ENCODE results near the gene SVIL. TPM values are rescaled to one million over a fixed set of nuclear protein-coding genes. Genes with fewer than 3 reads are reported as not detected.
"Not testable (repeated sequence)": the region's sequence is repeated elsewhere in the genome, so short reads cannot be mapped to it uniquely, and the experiment has no call there.

The SVIL gene
- polyA plus RNA-seq, 1 experiment = 47.9 TPM

DNA sequence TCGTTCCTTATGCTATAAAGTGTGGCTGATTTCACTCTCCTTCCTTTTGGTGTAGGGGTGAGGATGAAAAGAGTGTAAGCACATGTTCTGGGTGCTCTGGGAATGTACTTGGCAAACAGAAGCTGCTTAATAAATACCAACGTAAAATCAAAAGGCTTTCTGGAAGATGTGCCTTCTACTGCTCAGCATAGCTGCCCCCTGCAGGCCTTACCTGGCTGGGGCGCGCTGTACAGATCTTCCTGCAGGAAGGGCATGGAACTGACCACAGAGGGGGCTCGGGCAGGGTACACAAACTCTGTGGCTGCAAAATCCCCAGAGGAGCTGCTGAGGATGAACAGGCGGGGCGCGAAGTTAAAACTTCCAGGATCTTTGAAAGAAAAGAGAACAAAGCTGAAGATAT is 169.4 kb downstream of the SVIL start:
- Histone ChIP-seq H3K9me3 (ENCODE audit: control insufficient read depth, insufficient read depth, low read length) (peaks cover 8% of the 10 kb centered on the region), H3K27ac (ENCODE audit: low read depth, low read length) (peak overlapping the region; percentile 21), H3K4me3 (ENCODE audit: low read depth, low read length) (no peak overlapping the region), H3K27me3 (ENCODE audit: control insufficient read depth, insufficient read depth, low read length) (no peaks in the 10 kb centered on the region)
- TF ChIP-seq, protein P1, sequence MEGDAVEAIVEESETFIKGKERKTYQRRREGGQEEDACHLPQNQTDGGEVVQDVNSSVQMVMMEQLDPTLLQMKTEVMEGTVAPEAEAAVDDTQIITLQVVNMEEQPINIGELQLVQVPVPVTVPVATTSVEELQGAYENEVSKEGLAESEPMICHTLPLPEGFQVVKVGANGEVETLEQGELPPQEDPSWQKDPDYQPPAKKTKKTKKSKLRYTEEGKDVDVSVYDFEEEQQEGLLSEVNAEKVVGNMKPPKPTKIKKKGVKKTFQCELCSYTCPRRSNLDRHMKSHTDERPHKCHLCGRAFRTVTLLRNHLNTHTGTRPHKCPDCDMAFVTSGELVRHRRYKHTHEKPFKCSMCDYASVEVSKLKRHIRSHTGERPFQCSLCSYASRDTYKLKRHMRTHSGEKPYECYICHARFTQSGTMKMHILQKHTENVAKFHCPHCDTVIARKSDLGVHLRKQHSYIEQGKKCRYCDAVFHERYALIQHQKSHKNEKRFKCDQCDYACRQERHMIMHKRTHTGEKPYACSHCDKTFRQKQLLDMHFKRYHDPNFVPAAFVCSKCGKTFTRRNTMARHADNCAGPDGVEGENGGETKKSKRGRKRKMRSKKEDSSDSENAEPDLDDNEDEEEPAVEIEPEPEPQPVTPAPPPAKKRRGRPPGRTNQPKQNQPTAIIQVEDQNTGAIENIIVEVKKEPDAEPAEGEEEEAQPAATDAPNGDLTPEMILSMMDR (IDR thresholded peaks at IDR 0.05; ENCODE audit: low read depth, low read length) = no peak; the same call in 1 of the 2 replicates
- POLR2A ChIA-PET = no interaction called here
- CTCF ChIA-PET = interaction anchor here (0.6 kb wide), 1 partner anchor 10 kb away, joined by 3 read pairs; no protein-coding TSS in a partner anchor
- DNase-seq (ENCODE audit: low read depth, low spot score) = no peak

DNA sequence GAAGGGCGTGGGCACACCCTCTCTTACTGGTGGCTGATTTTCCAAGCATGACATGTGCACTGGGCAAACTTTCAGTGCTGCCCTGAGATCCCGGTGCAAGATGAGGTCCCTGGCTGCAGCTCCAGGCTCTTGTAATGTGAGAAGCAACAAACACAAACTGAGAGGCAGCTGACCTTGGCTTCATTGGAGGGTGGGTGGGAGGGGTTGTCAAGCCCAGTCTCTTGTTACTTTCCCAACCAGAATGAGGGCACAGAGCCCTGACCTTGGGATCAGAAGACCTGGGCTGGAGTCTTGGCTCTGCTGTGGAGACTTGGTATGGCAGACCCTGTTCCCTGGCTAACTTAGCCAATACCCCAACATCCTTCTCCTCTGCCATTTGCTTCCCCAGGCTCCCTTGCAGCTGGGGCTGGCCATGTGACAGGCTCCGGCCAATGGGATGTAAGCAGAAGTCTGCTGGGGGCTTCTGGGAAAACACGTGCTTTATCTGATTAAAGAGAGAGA is 170.1 kb downstream of the SVIL start:
- CTCF ChIA-PET; POLR2A ChIA-PET; DNase-seq (ENCODE audit: low read depth, low spot score); H3K4me3 ChIP-seq (ENCODE audit: low read depth, low read length); H3K27ac ChIP-seq (ENCODE audit: low read depth, low read length); H3K27me3 ChIP-seq (ENCODE audit: control insufficient read depth, insufficient read depth, low read length): not testable (repeated sequence)
- H3K9me3 ChIP-seq (ENCODE audit: control insufficient read depth, insufficient read depth, low read length) = peaks cover 11% of the 10 kb centered on the region

DNA sequence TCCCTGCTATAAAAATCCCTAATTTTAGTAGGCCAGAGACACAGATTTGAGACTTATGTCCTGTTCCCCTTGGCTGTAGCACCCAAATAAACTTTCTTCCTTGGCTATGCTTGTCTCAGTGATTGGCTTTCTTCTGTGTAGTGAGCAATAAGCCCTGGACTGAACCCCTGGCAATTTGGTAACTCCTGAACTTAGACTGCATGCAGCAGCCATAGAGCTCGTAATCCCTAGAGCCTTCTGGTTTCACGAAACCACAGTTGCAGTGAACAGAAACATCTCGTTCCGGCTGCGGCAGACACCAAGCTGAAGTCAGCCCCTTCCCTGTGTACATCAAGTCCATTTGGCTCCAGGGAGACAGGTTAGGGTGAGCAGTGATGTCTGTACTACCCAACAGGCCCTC is 173.7 kb downstream of the SVIL start:
- POLR2A ChIA-PET = no interaction called here
- TF ChIP-seq, protein P1 (IDR thresholded peaks at IDR 0.05; ENCODE audit: low read depth, low read length) = no peak
- peaks cover 11% of the 10 kb centered on the region for H3K9me3 ChIP-seq (ENCODE audit: control insufficient read depth, insufficient read depth, low read length)
- H3K4me3 ChIP-seq (ENCODE audit: low read depth, low read length) = no peak overlapping the region
- H3K27me3 ChIP-seq (ENCODE audit: control insufficient read depth, insufficient read depth, low read length) = no peaks in the 10 kb centered on the region
- no peak for DNase-seq (ENCODE audit: low read depth, low spot score)
- CTCF ChIA-PET = no interaction called here
- no peak overlapping the region for H3K27ac ChIP-seq (ENCODE audit: low read depth, low read length)

DNA sequence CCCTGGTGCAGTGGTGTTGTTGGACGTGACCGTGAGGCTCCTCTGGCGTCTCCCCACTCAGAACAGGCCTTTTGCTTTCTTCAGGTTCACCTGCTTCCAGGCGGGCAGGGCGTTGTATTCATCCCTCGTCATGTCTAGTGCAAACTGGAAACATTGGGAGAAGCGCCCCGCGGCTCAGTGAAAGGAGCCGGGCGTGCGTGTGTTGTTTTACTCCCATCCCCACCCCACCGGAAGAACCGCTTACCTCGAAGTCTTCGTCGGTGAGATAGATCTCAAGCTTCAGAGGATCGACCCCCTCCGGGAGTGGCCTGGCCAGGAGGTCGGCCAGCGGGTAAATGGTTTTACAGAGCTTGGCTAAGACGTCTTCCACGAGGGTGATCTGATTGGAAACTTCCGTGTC is 176.6 kb downstream of the SVIL start:
- DNase-seq (ENCODE audit: low read depth, low spot score); H3K27me3 ChIP-seq (ENCODE audit: control insufficient read depth, insufficient read depth, low read length); H3K27ac ChIP-seq (ENCODE audit: low read depth, low read length); POLR2A ChIA-PET; H3K4me3 ChIP-seq (ENCODE audit: low read depth, low read length): not testable (repeated sequence)
- peaks cover 11% of the 10 kb centered on the region for H3K9me3 ChIP-seq (ENCODE audit: control insufficient read depth, insufficient read depth, low read length)
- CTCF ChIA-PET = interaction anchor here (1.0 to 1.9 kb wide), 4 partner anchors 10 to 80 kb away, joined by 3 to 5 read pairs (median 3); no protein-coding TSS in a partner anchor

DNA sequence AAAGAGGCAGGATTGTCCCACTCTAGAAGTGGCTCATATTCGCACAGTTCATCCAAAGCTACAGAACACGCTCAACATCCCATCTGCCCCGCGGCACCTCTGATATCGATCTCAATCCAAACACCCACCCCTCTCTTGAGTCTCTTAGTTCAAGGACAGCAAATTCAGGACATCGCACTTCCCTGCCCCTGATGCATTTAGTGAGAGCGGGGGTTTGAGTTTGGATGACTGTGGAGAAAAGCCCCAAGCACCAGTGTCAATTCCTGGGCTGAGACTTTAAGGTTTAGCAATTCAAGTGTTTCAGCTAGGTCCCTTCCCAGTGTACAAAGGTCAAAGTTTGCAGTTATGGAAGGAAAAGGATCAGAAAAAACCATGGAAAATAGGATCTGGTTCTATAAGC is 179.7 kb downstream of the SVIL start:
- POLR2A ChIA-PET = no interaction called here

DNA sequence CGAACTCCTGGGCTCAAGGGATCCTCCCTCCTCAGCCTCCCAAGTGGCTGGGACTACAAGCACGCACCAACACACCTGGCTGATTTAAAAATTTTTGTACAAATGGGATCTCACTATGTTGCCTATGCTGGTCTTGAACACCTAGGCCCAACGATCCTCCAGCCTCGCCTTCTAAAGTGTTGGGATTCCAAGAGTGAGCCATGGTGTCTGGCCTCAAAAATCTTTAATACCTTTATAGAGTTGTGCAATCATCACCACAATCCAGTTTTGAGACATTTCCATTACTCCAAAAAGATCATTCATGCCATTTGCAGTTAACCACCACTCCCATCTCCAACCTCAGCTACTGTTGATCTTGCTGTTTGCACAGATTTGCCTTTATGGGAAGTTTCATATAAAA is 180.5 kb downstream of the SVIL start:
- no peak overlapping the region for H3K27ac ChIP-seq (ENCODE audit: low read depth, low read length)
- no peak for DNase-seq (ENCODE audit: low read depth, low spot score)
- CTCF ChIA-PET = no interaction called here
- TF ChIP-seq, protein P1 (IDR thresholded peaks at IDR 0.05; ENCODE audit: low read depth, low read length) = no peak
- H3K27me3 ChIP-seq (ENCODE audit: control insufficient read depth, insufficient read depth, low read length) = no peaks in the 10 kb centered on the region
- POLR2A ChIA-PET = no interaction called here
- H3K4me3 ChIP-seq (ENCODE audit: low read depth, low read length) = no peak overlapping the region
- H3K9me3 ChIP-seq (ENCODE audit: control insufficient read depth, insufficient read depth, low read length) = no peaks in the 10 kb centered on the region

More for the DNA sequence above, 179.7 kb downstream of the SVIL start:
- TF ChIP-seq, protein P1 (IDR thresholded peaks at IDR 0.05; ENCODE audit: low read depth, low read length) = no peak
- Histone ChIP-seq H3K27me3 (ENCODE audit: control insufficient read depth, insufficient read depth, low read length) (no peaks in the 10 kb centered on the region), H3K9me3 (ENCODE audit: control insufficient read depth, insufficient read depth, low read length) (peaks cover under 1% of the 10 kb centered on the region; the same call in 1 of the 2 replicates), H3K4me3 (ENCODE audit: low read depth, low read length) (no peak overlapping the region), H3K27ac (ENCODE audit: low read depth, low read length) (no peak overlapping the region)
- CTCF ChIA-PET = no interaction called here
- DNase-seq (ENCODE audit: low read depth, low spot score) = no peak

Data from AG04450 (cell line).